ENCODE data around the gene JAKMIP3. TPM values are rescaled to one million over a fixed set of nuclear protein-coding genes. Genes with fewer than 3 reads are reported as not detected.

JAKMIP3 gene
- total and polyA plus RNA-seq, 2 donors (not counting 1 experiment from before 2014, with no cell fraction given): 0.17 to 0.21 TPM

- H3K27ac ChIP-seq (ENCODE audit: low read length in 2 of 2): no peak overlapping the region
- ATAC-seq (ENCODE audit: low read depth): no peak
- no peak overlapping the region for H3K4me3 ChIP-seq (ENCODE audit: control extremely low read depth in 1 of 5, extremely low read depth in 1 of 5, insufficient read depth in 1 of 5, low read depth in 2 of 5, low read length in 4 of 5)
- H3K4me1 Mint-ChIP-seq: no peaks in the 10 kb centered on the region
- no peaks in the 10 kb centered on the region for H3K79me2 ChIP-seq (ENCODE audit: control insufficient read depth, insufficient read depth, low read length)
- no peaks in the 10 kb centered on the region for H3K36me3 ChIP-seq (replicated peaks in 1 of 2; ENCODE audit: control extremely low read depth in 1 of 2, control insufficient read depth in 1 of 2, extremely low read depth in 1 of 2, insufficient read depth in 2 of 2, low read length in 1 of 2)
- H4K20me1 ChIP-seq (ENCODE audit: control insufficient read depth, insufficient read depth, low read length, poor library complexity, severe bottlenecking): no peaks in the 10 kb centered on the region
- POLR2A ChIA-PET: no interaction called here
- H2AFZ ChIP-seq (ENCODE audit: insufficient read depth, low read depth, low read length, poor library complexity, severe bottlenecking): no peak overlapping the region
- TF ChIP-seq, protein P1, sequence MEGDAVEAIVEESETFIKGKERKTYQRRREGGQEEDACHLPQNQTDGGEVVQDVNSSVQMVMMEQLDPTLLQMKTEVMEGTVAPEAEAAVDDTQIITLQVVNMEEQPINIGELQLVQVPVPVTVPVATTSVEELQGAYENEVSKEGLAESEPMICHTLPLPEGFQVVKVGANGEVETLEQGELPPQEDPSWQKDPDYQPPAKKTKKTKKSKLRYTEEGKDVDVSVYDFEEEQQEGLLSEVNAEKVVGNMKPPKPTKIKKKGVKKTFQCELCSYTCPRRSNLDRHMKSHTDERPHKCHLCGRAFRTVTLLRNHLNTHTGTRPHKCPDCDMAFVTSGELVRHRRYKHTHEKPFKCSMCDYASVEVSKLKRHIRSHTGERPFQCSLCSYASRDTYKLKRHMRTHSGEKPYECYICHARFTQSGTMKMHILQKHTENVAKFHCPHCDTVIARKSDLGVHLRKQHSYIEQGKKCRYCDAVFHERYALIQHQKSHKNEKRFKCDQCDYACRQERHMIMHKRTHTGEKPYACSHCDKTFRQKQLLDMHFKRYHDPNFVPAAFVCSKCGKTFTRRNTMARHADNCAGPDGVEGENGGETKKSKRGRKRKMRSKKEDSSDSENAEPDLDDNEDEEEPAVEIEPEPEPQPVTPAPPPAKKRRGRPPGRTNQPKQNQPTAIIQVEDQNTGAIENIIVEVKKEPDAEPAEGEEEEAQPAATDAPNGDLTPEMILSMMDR (IDR thresholded peaks at IDR 0.05): no peak
- TF ChIP-seq EZH2 (IDR thresholded peaks at IDR 0.05; ENCODE audit: borderline replicate concordance, insufficient read depth, low read depth, low read length, poor library complexity, severe bottlenecking): no peak
- H3K4me1 ChIP-seq (ENCODE audit: control insufficient read depth in 2 of 2, insufficient read depth in 2 of 2, low read length in 2 of 2): no peaks in the 10 kb centered on the region
- CTCF ChIA-PET: no interaction called here
- H3K4me2 ChIP-seq (replicated peaks; ENCODE audit: low read depth, low read length, poor library complexity, severe bottlenecking): no peak overlapping the region
- 79% methylated on average over 6 of the region's 6 CpGs for WGBS (ENCODE audit: insufficient coverage)
- peaks cover 3 to 46% (median 20%) of the 10 kb centered on the region in 3 donors for H3K9me3 ChIP-seq (ENCODE audit: control extremely low read depth in 1 of 3, control insufficient read depth in 2 of 3, insufficient read depth in 1 of 3, low read length in 2 of 3)
- H3K9ac ChIP-seq (ENCODE audit: low read length): no peak overlapping the region
- H3K4me3 Mint-ChIP-seq: no peak overlapping the region
- H3K27me3 Mint-ChIP-seq: peaks cover 4% of the 10 kb centered on the region
- H3K9me3 Mint-ChIP-seq (ENCODE audit: insufficient read depth): no peaks in the 10 kb centered on the region
- H3K27ac Mint-ChIP-seq: no peak overlapping the region
- no peak for DNase-seq
- intact Hi-C loops (cut with micrococcal nuclease): no loop called here
- peaks cover 0 to 3% (median 0%) of the 10 kb centered on the region in 4 experiments for H3K27me3 ChIP-seq (replicated peaks in 1 of 4; ENCODE audit: control extremely low read depth in 1 of 4, control insufficient read depth in 3 of 4, insufficient read depth in 4 of 4, low read length in 3 of 4)
Observed at GRCh38 chr10:132055616-132056015, 10.1 kb upstream of the JAKMIP3 start.

- Histone ChIP-seq H3K27me3 (replicated peaks in 1 of 4; ENCODE audit: control extremely low read depth in 1 of 4, control insufficient read depth in 3 of 4, insufficient read depth in 4 of 4, low read length in 3 of 4) (peaks cover 0 to 3% (median 0%) of the 10 kb centered on the region in 4 experiments), H3K79me2 (ENCODE audit: control insufficient read depth, insufficient read depth, low read length) (no peaks in the 10 kb centered on the region), H3K4me1 (ENCODE audit: control insufficient read depth in 2 of 2, insufficient read depth in 2 of 2, low read length in 2 of 2) (no peaks in the 10 kb centered on the region), H3K9ac (ENCODE audit: low read length) (no peak overlapping the region), H3K27ac (ENCODE audit: low read length in 2 of 2) (no peak overlapping the region), H3K36me3 (replicated peaks in 1 of 2; ENCODE audit: control extremely low read depth in 1 of 2, control insufficient read depth in 1 of 2, extremely low read depth in 1 of 2, insufficient read depth in 2 of 2, low read length in 1 of 2) (no peaks in the 10 kb centered on the region), H4K20me1 (ENCODE audit: control insufficient read depth, insufficient read depth, low read length, poor library complexity, severe bottlenecking) (no peaks in the 10 kb centered on the region), H3K4me3 (ENCODE audit: control extremely low read depth in 1 of 5, extremely low read depth in 1 of 5, insufficient read depth in 1 of 5, low read depth in 2 of 5, low read length in 4 of 5) (no peak overlapping the region), H2AFZ (ENCODE audit: insufficient read depth, low read depth, low read length, poor library complexity, severe bottlenecking) (no peak overlapping the region), H3K9me3 (ENCODE audit: control extremely low read depth in 1 of 3, control insufficient read depth in 2 of 3, insufficient read depth in 1 of 3, low read length in 2 of 3) (peaks cover 3 to 35% (median 15%) of the 10 kb centered on the region in 3 donors), H3K4me2 (replicated peaks; ENCODE audit: low read depth, low read length, poor library complexity, severe bottlenecking) (no peak overlapping the region)
- peaks cover 4% of the 10 kb centered on the region for H3K27me3 Mint-ChIP-seq
- intact Hi-C loops (cut with micrococcal nuclease): no loop called here
- ChIA-PET CTCF (no interaction called here), POLR2A (no interaction called here)
- H3K9me3 Mint-ChIP-seq (ENCODE audit: insufficient read depth): no peaks in the 10 kb centered on the region
- ATAC-seq (ENCODE audit: low read depth) (no peak), DNase-seq (no peak)
- 93% methylated on average over 7 of the region's 9 CpGs for WGBS (ENCODE audit: insufficient coverage)
- H3K27ac Mint-ChIP-seq: no peak overlapping the region
- no peak for TF ChIP-seq EZH2 (IDR thresholded peaks at IDR 0.05; ENCODE audit: borderline replicate concordance, insufficient read depth, low read depth, low read length, poor library complexity, severe bottlenecking)
- TF ChIP-seq, protein P1 (IDR thresholded peaks at IDR 0.05): no peak
- H3K4me3 Mint-ChIP-seq: no peak overlapping the region
- no peaks in the 10 kb centered on the region for H3K4me1 Mint-ChIP-seq
Observed at GRCh38 chr10:132056663-132057062, 9.1 kb upstream of the JAKMIP3 start.
